Neuronal stem cell (in vitro differentiated cells): ENCODE measurements around the gene ADCY2.
A peak's percentile ranks its signal among the peaks of the same experiment; 100 is the strongest.

Experiments
- DNase-seq: peaks from one replicate; pipeline ENCODE4 v3.0.0-alpha.2; 2013; ENCODE audit warnings: low spot score
- H2AFZ ChIP-seq: one replicate; pipeline ENCODE4 v1.6.1; 2013; ENCODE audit warnings: mild to moderate bottlenecking, low read length, inconsistent platforms
- H2AK5ac ChIP-seq: 2 replicates; pipeline ENCODE4 v1.6.1; 2013; ENCODE audit warnings: low read depth, mild to moderate bottlenecking, inconsistent platforms, low read length, moderate library complexity, mixed read lengths
- H2BK120ac ChIP-seq: 2 replicates; pipeline ENCODE4 v1.6.1; 2013; ENCODE audit warnings: low read depth, mild to moderate bottlenecking, inconsistent platforms, low read length, moderate library complexity, mixed read lengths
- H2BK12ac ChIP-seq: one replicate; pipeline ENCODE4 v1.6.1; 2013; ENCODE audit warnings: low read length, inconsistent platforms
- H2BK15ac ChIP-seq: 2 replicates; pipeline ENCODE4 v1.6.1; 2013; ENCODE audit warnings: mild to moderate bottlenecking, low read length, inconsistent platforms, mixed read lengths
- H2BK5ac ChIP-seq: one replicate; pipeline ENCODE4 v1.6.1; 2013; ENCODE audit warnings: inconsistent platforms, mild to moderate bottlenecking, low read length, moderate library complexity
- H3K14ac ChIP-seq: one replicate; pipeline ENCODE4 v1.6.1; 2013; ENCODE audit warnings: low read length, inconsistent platforms
- H3K18ac ChIP-seq: 2 replicates; pipeline ENCODE4 v1.6.1; 2013; ENCODE audit warnings: low read length, inconsistent platforms
- H3K23ac ChIP-seq: 2 replicates; pipeline ENCODE4 v1.6.1; 2013; ENCODE audit warnings: low read depth, mild to moderate bottlenecking, mixed read lengths, low read length, inconsistent platforms; ENCODE audit not compliant: poor library complexity
- H3K27ac ChIP-seq: replicated peaks from 3 replicates; pipeline ENCODE4 v1.5.1; 2013; ENCODE audit warnings: low read length, inconsistent platforms
- H3K27me3 ChIP-seq, 3 experiments: 2 replicates each; pipeline ENCODE4 v1.6.1; 2013; ENCODE audit warnings: low read length in 3 of 3, mild to moderate bottlenecking in 2 of 3, inconsistent platforms in 1 of 3, low read depth in 1 of 3, mixed read lengths in 1 of 3, moderate library complexity in 1 of 3; ENCODE audit not compliant: control insufficient read depth in 3 of 3, insufficient read depth in 3 of 3
- H3K36me3 ChIP-seq, 2 donors: replicated peaks in 1 of 2; 2 replicates each; pipeline ENCODE4 v1.6.1; 2013; ENCODE audit warnings: low read length in 2 of 2; ENCODE audit not compliant: control insufficient read depth in 2 of 2, insufficient read depth in 2 of 2
- H3K4ac ChIP-seq: 2 replicates; pipeline ENCODE4 v1.6.1; 2013; ENCODE audit warnings: inconsistent platforms, mild to moderate bottlenecking, low read length, moderate library complexity
- H3K4me1 ChIP-seq, 2 donors: 1 replicate in 1 of 2; 2 replicates in 1 of 2; pipeline ENCODE4 v1.6.1; 2013; ENCODE audit warnings: low read length in 2 of 2, low read depth in 1 of 2; ENCODE audit not compliant: control insufficient read depth in 2 of 2, insufficient read depth in 1 of 2
- H3K4me2 ChIP-seq: one replicate; pipeline ENCODE4 v1.6.1; 2013; ENCODE audit warnings: mild to moderate bottlenecking, low read length, inconsistent platforms; ENCODE audit not compliant: insufficient read depth, poor library complexity, severe bottlenecking
- H3K4me3 ChIP-seq, 2 donors: 2 replicates each; pipeline ENCODE4 v1.5.1; 2013; ENCODE audit warnings: low read length in 2 of 2, mild to moderate bottlenecking in 2 of 2, inconsistent platforms in 1 of 2, moderate library complexity in 1 of 2
- H3K79me1 ChIP-seq: one replicate; pipeline ENCODE4 v1.6.1; 2013; ENCODE audit warnings: low read depth, mild to moderate bottlenecking, inconsistent platforms, low read length, moderate library complexity
- H3K9ac ChIP-seq: one replicate; pipeline ENCODE4 v1.6.1; 2013; ENCODE audit warnings: mild to moderate bottlenecking, low read depth, low read length, inconsistent platforms; ENCODE audit not compliant: poor library complexity
- H3K9me3 ChIP-seq, 2 donors: replicated peaks in 1 of 2; 2 replicates each; pipeline versions ENCODE3 to v1.6.1; 2013; ENCODE audit warnings: low read length in 2 of 2, mild to moderate bottlenecking in 2 of 2, inconsistent platforms in 1 of 2, low read depth in 1 of 2, mixed read lengths in 1 of 2, moderate library complexity in 1 of 2; ENCODE audit not compliant: control insufficient read depth in 2 of 2, insufficient read depth in 1 of 2
- H4K8ac ChIP-seq: one replicate; pipeline ENCODE4 v1.6.1; 2013; ENCODE audit warnings: low read depth, mild to moderate bottlenecking, inconsistent platforms, low read length, moderate library complexity
- H4K91ac ChIP-seq: one replicate; pipeline ENCODE4 v1.6.1; 2013; ENCODE audit warnings: low read length, low read depth, mild to moderate bottlenecking, inconsistent platforms; ENCODE audit not compliant: poor library complexity
- WGBS, 2 donors: extraction: QIAGEN DNeasy Blood & Tissue Kit; methylation state at CpG; one replicate each; pipeline ENCODE4 v1.1.7; 2013; ENCODE audit warnings: missing lambda C conversion rate in 2 of 2, mixed read lengths in 1 of 2; ENCODE audit not compliant: insufficient read length in 2 of 2, insufficient replicate concordance in 1 of 2; ENCODE audit errors: extremely low coverage in 2 of 2; 5-methylcytosine and 5-hydroxymethylcytosine counted together

The ADCY2 gene

DNA sequence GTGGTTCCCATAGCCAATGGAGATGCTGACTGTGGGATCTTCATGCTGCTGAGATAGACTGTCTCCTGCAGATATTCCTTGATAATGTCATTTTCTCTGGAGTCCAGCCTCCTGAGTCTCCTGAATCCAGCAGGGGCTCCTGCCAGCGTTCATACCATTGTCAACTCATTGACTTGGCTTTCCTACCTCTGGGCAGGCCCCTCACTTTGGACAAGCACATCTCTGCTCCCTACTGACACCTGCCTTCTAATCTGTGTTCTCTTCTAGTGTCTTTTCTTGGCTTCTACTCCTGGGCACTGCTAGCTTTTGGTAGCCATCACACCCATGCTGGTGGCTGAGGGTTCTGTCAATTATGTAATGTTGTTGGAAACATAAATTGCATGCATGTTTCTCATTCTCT, 138.0 kb downstream of the ADCY2 start:
- no CpG with 5 or more reads among the region's 1 CpG for WGBS, 2 donors

DNA sequence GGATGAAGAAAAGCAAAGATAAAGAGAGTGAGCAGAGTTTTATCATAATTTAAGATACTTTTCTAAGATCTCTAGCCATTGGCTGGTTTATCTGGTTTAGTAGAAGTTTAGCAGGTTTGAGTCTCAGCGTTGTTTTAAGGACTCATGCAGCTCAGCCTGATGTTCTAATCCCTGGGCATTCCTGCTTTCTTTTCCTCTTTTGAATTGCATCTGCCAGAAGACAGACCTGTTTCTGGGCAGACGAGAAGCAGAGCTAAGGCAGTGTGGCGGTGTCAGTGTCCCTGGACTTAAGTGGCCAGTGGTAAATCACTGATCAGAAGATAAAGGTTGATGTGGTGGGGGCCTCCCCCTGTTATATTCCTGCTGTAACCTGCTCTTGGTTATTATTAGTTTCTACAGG, 138.6 kb downstream of the ADCY2 start:
- Histone ChIP-seq H2AK5ac (no peak overlapping the region), H2AFZ (no peak overlapping the region), H3K79me1 (no peaks in the 10 kb centered on the region), H3K4me1 (no peaks in the 10 kb centered on the region), H4K8ac (no peak overlapping the region), H3K27me3 (no peaks in the 10 kb centered on the region), H3K18ac (no peak overlapping the region), H2BK120ac (no peak overlapping the region), H3K4me2 (no peak overlapping the region), H2BK15ac (no peak overlapping the region), H4K91ac (no peak overlapping the region), H3K36me3 (no peaks in the 10 kb centered on the region), H3K14ac (no peak overlapping the region), H3K4ac (no peak overlapping the region), H2BK5ac (no peak overlapping the region), H3K27ac (no peak overlapping the region), H2BK12ac (no peak overlapping the region), H3K4me3 (no peak overlapping the region), H3K9ac (no peak overlapping the region), H3K23ac (no peak overlapping the region), H3K9me3 (peaks cover 0 to 2% of the 10 kb centered on the region in 2 donors)
- DNase-seq: no peak
- no CpG with 5 or more reads among the region's 3 CpGs for WGBS, 2 donors

More for the DNA sequence above, 138.0 kb downstream of the ADCY2 start:
- H2BK15ac ChIP-seq: no peak overlapping the region
- H3K23ac ChIP-seq: no peak overlapping the region
- H3K36me3 ChIP-seq: no peaks in the 10 kb centered on the region
- no peaks in the 10 kb centered on the region for H3K27me3 ChIP-seq
- H3K18ac ChIP-seq: no peak overlapping the region
- no peak overlapping the region for H2BK120ac ChIP-seq
- no peak overlapping the region for H2AFZ ChIP-seq
- no peaks in the 10 kb centered on the region for H3K79me1 ChIP-seq
- H3K4me3 ChIP-seq: no peak overlapping the region
- H4K8ac ChIP-seq: no peak overlapping the region
- H2BK12ac ChIP-seq: no peak overlapping the region
- no peak overlapping the region for H2BK5ac ChIP-seq
- no peak overlapping the region for H4K91ac ChIP-seq
- peaks cover 0 to 2% of the 10 kb centered on the region in 2 donors for H3K9me3 ChIP-seq
- no peak for DNase-seq
- H3K27ac ChIP-seq: no peak overlapping the region
- no peaks in the 10 kb centered on the region for H3K4me1 ChIP-seq
- H3K14ac ChIP-seq: no peak overlapping the region
- no peak overlapping the region for H3K4ac ChIP-seq
- no peak overlapping the region for H3K4me2 ChIP-seq
- H3K9ac ChIP-seq: no peak overlapping the region
- no peak overlapping the region for H2AK5ac ChIP-seq

DNA sequence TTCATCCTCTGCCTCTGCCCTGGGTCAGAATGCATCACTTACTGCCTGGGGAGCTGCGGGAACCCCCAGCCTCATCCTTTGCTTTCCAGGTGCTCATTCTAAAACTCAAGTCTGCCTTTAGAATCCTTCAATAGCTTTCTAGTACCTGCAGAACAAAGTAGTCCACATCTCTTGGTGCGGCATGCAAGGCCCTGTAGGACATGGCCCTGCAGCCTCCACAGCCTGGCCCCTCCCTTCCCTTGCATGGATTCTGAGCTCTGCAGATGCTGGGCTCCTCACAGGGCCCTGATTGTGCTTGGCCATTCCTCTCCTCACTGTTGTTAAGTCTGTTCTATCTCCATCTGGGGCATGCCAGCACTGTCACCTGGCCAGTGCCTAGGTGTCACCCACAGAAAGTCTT, 141.6 kb downstream of the ADCY2 start:
- no peak overlapping the region for H3K27ac ChIP-seq
- H3K4me2 ChIP-seq: no peak overlapping the region
- no peak overlapping the region for H2BK120ac ChIP-seq
- H2BK15ac ChIP-seq: no peak overlapping the region
- H4K91ac ChIP-seq: no peak overlapping the region
- H3K36me3 ChIP-seq: no peaks in the 10 kb centered on the region
- H2AK5ac ChIP-seq: no peak overlapping the region
- no peak overlapping the region for H3K18ac ChIP-seq
- H3K27me3 ChIP-seq: no peaks in the 10 kb centered on the region
- peaks cover 0 to 7% of the 10 kb centered on the region in 2 donors for H3K4me1 ChIP-seq
- no peak overlapping the region for H2BK5ac ChIP-seq
- peak overlapping the region; percentile 45 for H3K23ac ChIP-seq
- no peak overlapping the region for H3K4me3 ChIP-seq
- H2AFZ ChIP-seq: no peak overlapping the region
- H3K9me3 ChIP-seq: no peaks in the 10 kb centered on the region
- H3K14ac ChIP-seq: peak overlapping the region; percentile 28
- H3K9ac ChIP-seq: no peak overlapping the region
- no peak for DNase-seq
- H4K8ac ChIP-seq: no peak overlapping the region
- WGBS, 2 donors: no CpG with 5 or more reads among the region's 2 CpGs
- H3K79me1 ChIP-seq: no peaks in the 10 kb centered on the region
- no peak overlapping the region for H3K4ac ChIP-seq
- H2BK12ac ChIP-seq: no peak overlapping the region

DNA sequence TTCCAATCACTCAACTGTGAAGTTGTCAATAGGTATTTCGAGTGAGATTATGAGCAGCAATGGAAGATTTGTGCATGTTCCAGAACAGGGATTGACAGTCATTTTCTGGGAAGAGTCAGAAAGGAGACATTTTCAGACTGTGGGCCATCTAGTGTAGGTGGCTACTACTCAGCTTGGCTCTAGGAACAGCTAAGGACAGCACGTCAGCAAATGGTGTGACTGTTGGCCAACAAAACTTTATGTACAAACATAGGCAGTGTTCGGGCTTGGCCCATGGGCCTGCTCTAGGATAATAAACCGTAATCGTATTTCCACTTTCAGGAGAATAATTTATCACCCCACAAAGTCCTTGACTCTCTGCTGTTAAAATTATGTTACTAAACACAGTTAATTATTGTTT, 143.6 kb downstream of the ADCY2 start:
- no peak overlapping the region for H3K4me3 ChIP-seq
- DNase-seq: no peak
- H3K27ac ChIP-seq: no peak overlapping the region
- H3K79me1 ChIP-seq: no peaks in the 10 kb centered on the region
- H2BK15ac ChIP-seq: no peak overlapping the region
- no peak overlapping the region for H2AFZ ChIP-seq
- no peak overlapping the region for H4K8ac ChIP-seq
- H3K4me2 ChIP-seq: no peak overlapping the region
- no peak overlapping the region for H3K14ac ChIP-seq
- no peaks in the 10 kb centered on the region for H3K9me3 ChIP-seq
- H2BK120ac ChIP-seq: no peak overlapping the region
- no peak overlapping the region for H2BK5ac ChIP-seq
- WGBS, 2 donors: no CpG with 5 or more reads among the region's 5 CpGs
- no peak overlapping the region for H3K23ac ChIP-seq
- H4K91ac ChIP-seq: no peak overlapping the region
- H3K4ac ChIP-seq: no peak overlapping the region
- no peak overlapping the region for H3K18ac ChIP-seq
- peaks cover 0 to 7% of the 10 kb centered on the region in 2 donors for H3K4me1 ChIP-seq
- H2BK12ac ChIP-seq: no peak overlapping the region
- H3K27me3 ChIP-seq: no peaks in the 10 kb centered on the region
- no peak overlapping the region for H3K9ac ChIP-seq
- no peaks in the 10 kb centered on the region for H3K36me3 ChIP-seq
- no peak overlapping the region for H2AK5ac ChIP-seq
